Ovary (tissue), 9 donors: ENCODE results near the gene ZDHHC24. TPM values are rescaled to one million over a fixed set of nuclear protein-coding genes. Genes with fewer than 3 reads are reported as not detected.

Source experiments
- DNase-seq, 5 donors: peaks; one replicate each; pipeline ENCODE4 v3.0.0-alpha.2; 2019 to 2020
- H3K27ac ChIP-seq, 2 donors: fragments of 200-600 bp; one replicate each; pipeline versions ENCODE4 v1.5.1 to v1.8.0; 2019 to 2022
- H3K27me3 ChIP-seq: fragments of 200-600 bp; one replicate; pipeline ENCODE4 v1.8.0; 2022
- H3K36me3 ChIP-seq: fragments of 200-600 bp; sonication (generic); one replicate; pipeline ENCODE4 v1.5.1; 2019
- H3K4me1 ChIP-seq: one replicate; pipeline ENCODE4 v1.8.1; 2013; ENCODE audit warnings: mild to moderate bottlenecking, moderate library complexity; ENCODE audit not compliant: insufficient read depth
- H3K4me3 ChIP-seq: fragments of 200-600 bp; sonication (generic); one replicate; pipeline ENCODE4 v1.5.1; 2017
- H3K9me3 ChIP-seq, 2 donors: fragments of 200-600 bp in 1 of 2; sonication (generic) in 1 of 2; one replicate each; pipeline versions ENCODE4 v1.5.1 to v1.8.1; 2013 to 2019; ENCODE audit warnings: mild to moderate bottlenecking in 1 of 2, moderate library complexity in 1 of 2
- CTCF ChIP-seq, 3 donors: fragments of 450-650 bp in 2 of 3; fragments of 200-600 bp in 1 of 3; IDR thresholded peaks; one replicate each; pipeline versions ENCODE4 v1.5.1 to v1.8.0; 2016 to 2022; ENCODE audit warnings: antibody characterized with exemption in 3 of 3, mild to moderate bottlenecking in 1 of 3
- EP300 ChIP-seq: sonication (generic); formaldehyde crosslinking; IDR thresholded peaks from one replicate; pipeline ENCODE4 v1.6.1; 2017; ENCODE audit warnings: antibody characterized with exemption
- POLR2A ChIP-seq: fragments of 450-650 bp; IDR thresholded peaks from one replicate; pipeline ENCODE4 v1.6.1; 2017; ENCODE audit warnings: antibody characterized with exemption, mild to moderate bottlenecking, moderate library complexity
- WGBS, 3 donors: extraction: QIAGEN DNeasy Blood & Tissue Kit in 1 of 3; methylation state at CpG; one replicate each; pipeline versions ENCODE4 v1.1.5 to v1.1.7; 2013 to 2017; 5-methylcytosine and 5-hydroxymethylcytosine counted together
- intact Hi-C, 4 donors: fragments of 100-400 bp; cut with DNase I; formaldehyde crosslinking; loops; one replicate each; pipeline versions ENCODE4 v1.11.0 to v1.15.1; 2022 to 2023
- polyA plus RNA-seq, 2 donors: library from polyadenylated mRNA; stranded (reverse); fragments of 200-250 nt in 1 of 2; fragments of 350-450 nt in 1 of 2; fragmentation: Illumina TruSeq in 1 of 2; extraction: RNeasy Lipid Tissue Mini Kit (QIAGEN cat#74804) in 1 of 2; gene quantifications; one replicate each; pipeline ENCODE4 v1.2.3, GENCODE V29; 2013 to 2014
- total RNA-seq, 7 donors: library from RNA; depleted of rRNA in 2 of 7; stranded (reverse); fragments of >200 nt in 2 of 7; fragmentation: NEBNext Ultra II Directional in 3 of 7; extraction: Animal tissue kit (Norgen Biotek cat#: 25700) in 3 of 7; gene quantifications; one replicate each; pipeline versions ENCODE4 v1.1.0 to v1.2.4, GENCODE V29; 2016 to 2023
- donor health status: DM: no; HTN: no; CAD: no; lungs with moderate emphysema.
- donor health status: DM: no; HTN: no; CAD: no.
- donor health status: Bipolar disorder and iron deficiency.
- donor health status: DM: yes; HTN: yes; CAD: no.
- donor health status: DM: no; HTN: no; CAD: no.
- donor health status: DM: yes; HTN: yes; CAD: no.

The ZDHHC24 gene
- total and polyA plus RNA-seq, 9 donors, result 5.1 to 14.5 (median 8.9) TPM

GRCh38 chr11:66497206-66497605, 48.6 kb downstream of the ZDHHC24 start:
- no peak for TF ChIP-seq CTCF (IDR thresholded peaks at IDR 0.05)
- no peak for TF ChIP-seq EP300
- TF ChIP-seq POLR2A, result no peak
- 95 to 96% (median 96%) methylated on average over 16 of the region's 16 CpGs for WGBS, 3 donors
- no peak for DNase-seq
- Histone ChIP-seq H3K27ac (no peak overlapping the region), H3K36me3 (no peaks in the 10 kb centered on the region), H3K27me3 (no peaks in the 10 kb centered on the region), H3K4me3 (no peak overlapping the region), H3K4me1 (no peaks in the 10 kb centered on the region), H3K9me3 (no peaks in the 10 kb centered on the region)
- intact Hi-C loops, result no loop called here

- Histone ChIP-seq H3K27ac (no peak overlapping the region), H3K36me3 (no peaks in the 10 kb centered on the region), H3K4me3 (no peak overlapping the region), H3K27me3 (no peaks in the 10 kb centered on the region), H3K9me3 (no peaks in the 10 kb centered on the region), H3K4me1 (no peaks in the 10 kb centered on the region)
- intact Hi-C loops, result no loop called here
- 87 to 94% (median 94%) methylated on average over 17 of the region's 17 CpGs for WGBS, 3 donors
- no peak for DNase-seq
- TF ChIP-seq EP300, result no peak
- TF ChIP-seq POLR2A, result no peak
- TF ChIP-seq CTCF (IDR thresholded peaks at IDR 0.05), result no peak
Observed at GRCh38 chr11:66495401-66495854, 50.4 kb downstream of the ZDHHC24 start.

- no peak overlapping the region for H3K27ac ChIP-seq
- intact Hi-C loops, result no loop called here
- WGBS, 3 donors, result 85 to 90% (median 89%) methylated on average over 14 of the region's 14 CpGs
- TF ChIP-seq CTCF (IDR thresholded peaks at IDR 0.05), result no peak
- TF ChIP-seq POLR2A, result no peak
- TF ChIP-seq EP300, result no peak
- no peak for DNase-seq
- H3K4me1 ChIP-seq, result no peaks in the 10 kb centered on the region
- no peaks in the 10 kb centered on the region for H3K27me3 ChIP-seq
- H3K9me3 ChIP-seq, result no peaks in the 10 kb centered on the region
- no peaks in the 10 kb centered on the region for H3K36me3 ChIP-seq
- no peak overlapping the region for H3K4me3 ChIP-seq
Observed at GRCh38 chr11:66494935-66495334, 50.9 kb downstream of the ZDHHC24 start.

GRCh38 chr11:66494458-66494857, 51.4 kb downstream of the ZDHHC24 start:
- Histone ChIP-seq H3K27ac (no peak overlapping the region), H3K4me1 (no peaks in the 10 kb centered on the region), H3K4me3 (no peak overlapping the region), H3K27me3 (no peaks in the 10 kb centered on the region), H3K36me3 (no peaks in the 10 kb centered on the region), H3K9me3 (no peaks in the 10 kb centered on the region)
- no peak for TF ChIP-seq EP300
- WGBS, 3 donors, result 73 to 80% (median 74%) methylated on average over 7 of the region's 7 CpGs
- intact Hi-C loops, result no loop called here
- DNase-seq, result no peak

- intact Hi-C loops, result no loop called here
- Histone ChIP-seq H3K4me3 (no peak overlapping the region), H3K4me1 (no peaks in the 10 kb centered on the region), H3K27me3 (no peaks in the 10 kb centered on the region), H3K27ac (no peak overlapping the region), H3K36me3 (no peaks in the 10 kb centered on the region), H3K9me3 (no peaks in the 10 kb centered on the region)
- no peak for TF ChIP-seq CTCF (IDR thresholded peaks at IDR 0.05)
- no peak for TF ChIP-seq EP300
- TF ChIP-seq POLR2A, result no peak
- no peak for DNase-seq
- 91 to 96% (median 95%) methylated on average over 10 of the region's 10 CpGs for WGBS, 3 donors
Observed at GRCh38 chr11:66493130-66493529, 52.7 kb downstream of the ZDHHC24 start.
